HG02798 (cell line): Measurements from ENCODE around the gene SLC5A8.
"Not testable (repeated sequence)": the region's sequence is repeated elsewhere in the genome, so short reads cannot be mapped to it uniquely, and the experiment has no call there.

Source experiments
- ATAC-seq: cut with Tn5 transposase; IDR thresholded peaks from one replicate; pipeline ENCODE4 v1.9.1; 2021; ENCODE audit warnings: mild to moderate bottlenecking; ENCODE audit not compliant: unreplicated experiment, poor library complexity

SLC5A8 gene

GRCh38 chr12:101173197-101173749 is 36.8 kb downstream of the SLC5A8 start:
- ATAC-seq, result no peak

- no peak for ATAC-seq
Observed at GRCh38 chr12:101172316-101172715, 37.7 kb downstream of the SLC5A8 start.

- ATAC-seq, result no peak
Observed at GRCh38 chr12:101168001-101168400, 42.0 kb downstream of the SLC5A8 start.

- no peak for ATAC-seq
Observed at GRCh38 chr12:101166866-101167265, 43.2 kb downstream of the SLC5A8 start.

GRCh38 chr12:101165319-101165718 is 44.7 kb downstream of the SLC5A8 start:
- no peak for ATAC-seq

GRCh38 chr12:101145777-101146431 is 64.1 kb downstream of the SLC5A8 start:
- not testable (repeated sequence) for ATAC-seq

GRCh38 chr12:101127521-101128219 is 82.4 kb downstream of the SLC5A8 start:
- no peak for ATAC-seq

- ATAC-seq, result no peak
Observed at GRCh38 chr12:101117842-101118241, 92.2 kb downstream of the SLC5A8 start.

GRCh38 chr12:101116911-101117310 is 93.1 kb downstream of the SLC5A8 start:
- ATAC-seq, result no peak

GRCh38 chr12:101115326-101115725 is 94.7 kb downstream of the SLC5A8 start:
- peak; percentile 38 for ATAC-seq

- ATAC-seq, result no peak
Observed at GRCh38 chr12:101111441-101111840, 98.6 kb downstream of the SLC5A8 start.

- ATAC-seq, result no peak
Observed at GRCh38 chr12:101110866-101111265, 99.2 kb downstream of the SLC5A8 start.

GRCh38 chr12:101108130-101108529 is 101.9 kb downstream of the SLC5A8 start:
- no peak for ATAC-seq

- no peak for ATAC-seq
Observed at GRCh38 chr12:101107032-101107763, 102.8 kb downstream of the SLC5A8 start.
